Stomach smooth muscle (tissue), 2 donors: Measurements from ENCODE around the gene ATP2A2.
A peak's percentile ranks its signal among the peaks of the same experiment; 100 is the strongest.

Experiments used
- H3K27ac ChIP-seq: one replicate; pipeline ENCODE4 v1.7.0; 2013; ENCODE audit warnings: mild to moderate bottlenecking, low read length, inconsistent platforms
- H3K27me3 ChIP-seq, 2 donors: one replicate each; pipeline ENCODE4 v1.7.0; 2013; ENCODE audit warnings: low read length in 2 of 2; ENCODE audit not compliant: insufficient read depth in 2 of 2, control insufficient read depth in 1 of 2
- H3K36me3 ChIP-seq, 2 donors: one replicate each; pipeline ENCODE4 v1.7.0; 2013; ENCODE audit warnings: low read length in 2 of 2; ENCODE audit not compliant: control insufficient read depth in 2 of 2, insufficient read depth in 2 of 2
- H3K4me1 ChIP-seq: one replicate; pipeline ENCODE4 v1.7.0; 2013; ENCODE audit warnings: low read length; ENCODE audit not compliant: control insufficient read depth, insufficient read depth
- H3K4me3 ChIP-seq, 2 donors: one replicate each; pipeline ENCODE4 v1.7.0; 2013; ENCODE audit warnings: low read length in 2 of 2
- H3K9ac ChIP-seq, 2 donors: one replicate each; pipeline ENCODE4 v1.7.0; 2013; ENCODE audit warnings: low read length in 2 of 2, mild to moderate bottlenecking in 1 of 2
- H3K9me3 ChIP-seq, 2 donors: one replicate each; pipeline ENCODE4 v1.7.0; 2013; ENCODE audit warnings: low read length in 2 of 2; ENCODE audit not compliant: control insufficient read depth in 2 of 2
- donor health status: healthy.
- donor health status: Pancreatic carcinoma.

Gene ATP2A2

GRCh38 chr12:110280779-110281548 is at the start of gene ATP2A2:
Gene ATP2A2, plus strand, starts transcription at chr12:110281247. Its CDS starts 543 bp downstream, at chr12:110281790.
- Histone ChIP-seq H3K27me3 (no peaks in the 10 kb centered on the region), H3K4me1 (peaks cover 13% of the 10 kb centered on the region)

GRCh38 chr12:110233212-110233903 is 47.7 kb upstream of the ATP2A2 start:
- Histone ChIP-seq H3K36me3 (no peaks in the 10 kb centered on the region), H3K9ac (no peak overlapping the region), H3K27ac (no peak overlapping the region), H3K4me1 (no peaks in the 10 kb centered on the region), H3K4me3 (no peak overlapping the region), H3K9me3 (no peaks in the 10 kb centered on the region), H3K27me3 (no peaks in the 10 kb centered on the region)

More at GRCh38 chr12:110280779-110281548, at the start of gene ATP2A2:
- Histone ChIP-seq H3K4me3 (peak within 1 kb of the TSS; percentile 84 to 85), H3K9ac (peak within 1 kb of the TSS; percentile 81 to 86), H3K27ac (peak within 1 kb of the TSS; percentile 80), H3K9me3 (no peaks in the 10 kb centered on the region), H3K36me3 (peaks cover under 1 to 3% of the 10 kb centered on the region in 2 donors)

GRCh38 chr12:110234331-110234751 is 46.7 kb upstream of the ATP2A2 start:
- Histone ChIP-seq H3K27ac (no peak overlapping the region), H3K4me1 (no peaks in the 10 kb centered on the region), H3K4me3 (no peak overlapping the region), H3K9me3 (no peaks in the 10 kb centered on the region), H3K9ac (no peak overlapping the region), H3K27me3 (no peaks in the 10 kb centered on the region), H3K36me3 (no peaks in the 10 kb centered on the region)

- Histone ChIP-seq H3K9ac (no peak overlapping the region), H3K4me1 (no peaks in the 10 kb centered on the region), H3K9me3 (no peaks in the 10 kb centered on the region), H3K36me3 (no peaks in the 10 kb centered on the region), H3K4me3 (no peak overlapping the region), H3K27ac (no peak overlapping the region), H3K27me3 (no peaks in the 10 kb centered on the region)
Measured at GRCh38 chr12:110234755-110235154, 46.3 kb upstream of the ATP2A2 start.

GRCh38 chr12:110235383-110235782 is 45.7 kb upstream of the ATP2A2 start:
- Histone ChIP-seq H3K9me3 (no peaks in the 10 kb centered on the region), H3K4me1 (no peaks in the 10 kb centered on the region), H3K36me3 (no peaks in the 10 kb centered on the region), H3K9ac (no peak overlapping the region), H3K4me3 (no peak overlapping the region), H3K27ac (no peak overlapping the region), H3K27me3 (no peaks in the 10 kb centered on the region)

- no peak overlapping the region for H3K9ac ChIP-seq
- H3K27ac ChIP-seq = no peak overlapping the region
- H3K36me3 ChIP-seq = peaks cover 4 to 7% of the 10 kb centered on the region in 2 donors
- H3K4me1 ChIP-seq = peaks cover 21% of the 10 kb centered on the region
- H3K27me3 ChIP-seq = no peaks in the 10 kb centered on the region
- H3K9me3 ChIP-seq = peaks cover 0 to 5% of the 10 kb centered on the region in 2 donors
- no peak overlapping the region for H3K4me3 ChIP-seq
Measured at GRCh38 chr12:110243227-110243626, 37.8 kb upstream of the ATP2A2 start.

GRCh38 chr12:110244372-110244771 is 36.7 kb upstream of the ATP2A2 start:
- no peaks in the 10 kb centered on the region for H3K27me3 ChIP-seq
- H3K4me3 ChIP-seq = no peak overlapping the region
- peaks cover 4 to 7% of the 10 kb centered on the region in 2 donors for H3K36me3 ChIP-seq
- no peak overlapping the region for H3K9ac ChIP-seq
- H3K9me3 ChIP-seq = peaks cover 0 to 5% of the 10 kb centered on the region in 2 donors
- H3K4me1 ChIP-seq = peaks cover 27% of the 10 kb centered on the region
- no peak overlapping the region for H3K27ac ChIP-seq

- peaks cover 32% of the 10 kb centered on the region for H3K4me1 ChIP-seq
- H3K9ac ChIP-seq = no peak overlapping the region
- H3K36me3 ChIP-seq = peaks cover 4 to 7% of the 10 kb centered on the region in 2 donors
- no peaks in the 10 kb centered on the region for H3K27me3 ChIP-seq
- H3K9me3 ChIP-seq = peaks cover 0 to 5% of the 10 kb centered on the region in 2 donors
- H3K27ac ChIP-seq = no peak overlapping the region
- H3K4me3 ChIP-seq = no peak overlapping the region
Measured at GRCh38 chr12:110244829-110245228, 36.2 kb upstream of the ATP2A2 start.

GRCh38 chr12:110245369-110245772 is 35.7 kb upstream of the ATP2A2 start:
- Histone ChIP-seq H3K4me1 (peaks cover 37% of the 10 kb centered on the region), H3K27me3 (no peaks in the 10 kb centered on the region), H3K9ac (no peak overlapping the region), H3K4me3 (no peak overlapping the region), H3K36me3 (peaks cover 4 to 7% of the 10 kb centered on the region in 2 donors), H3K27ac (no peak overlapping the region), H3K9me3 (peaks cover 0 to 5% of the 10 kb centered on the region in 2 donors)

GRCh38 chr12:110246636-110247339 is 34.3 kb upstream of the ATP2A2 start:
- Histone ChIP-seq H3K9ac (no peak overlapping the region), H3K4me3 (peak overlapping the region in 1 of 2 donors; percentile 8)

More at GRCh38 chr12:110246636-110247339, 34.3 kb upstream of the ATP2A2 start:
- Histone ChIP-seq H3K4me1 (peaks cover 40% of the 10 kb centered on the region), H3K9me3 (peaks cover 0 to 5% of the 10 kb centered on the region in 2 donors), H3K27ac (peak overlapping the region; percentile 62), H3K36me3 (peaks cover 4 to 7% of the 10 kb centered on the region in 2 donors), H3K27me3 (no peaks in the 10 kb centered on the region)
